ENCODE measurements around the gene SIRPA. TPM values are rescaled to one million over a fixed set of nuclear protein-coding genes. Genes with fewer than 3 reads are reported as not detected.
"Not testable (repeated sequence)": the region's sequence is repeated elsewhere in the genome, so short reads cannot be mapped to it uniquely, and the experiment has no call there.

The SIRPA gene
- polyA plus RNA-seq, 10 donors: 25.8 to 33.2 (median 28.9) TPM

GRCh38 chr20:1904135-1904534 lies 8.9 kb downstream of the SIRPA start:
- no peak for DNase-seq

GRCh38 chr20:1905009-1905408 lies 9.8 kb downstream of the SIRPA start:
- DNase-seq: no peak

- DNase-seq: no peak
Measured at GRCh38 chr20:1905693-1906092, 10.5 kb downstream of the SIRPA start.

- no peak for DNase-seq
Measured at GRCh38 chr20:1906361-1907051, 11.3 kb downstream of the SIRPA start.

GRCh38 chr20:1907586-1907985 lies 12.4 kb downstream of the SIRPA start:
- DNase-seq: no peak

- DNase-seq: no peak
Measured at GRCh38 chr20:1908191-1908590, 13.0 kb downstream of the SIRPA start.

GRCh38 chr20:1909097-1909496 lies 13.9 kb downstream of the SIRPA start:
- no peak for DNase-seq

- DNase-seq: no peak
Measured at GRCh38 chr20:1911536-1911935, 16.3 kb downstream of the SIRPA start.

GRCh38 chr20:1912053-1912452 lies 16.8 kb downstream of the SIRPA start:
- no peak for DNase-seq

- DNase-seq: no peak
Measured at GRCh38 chr20:1912646-1913045, 17.4 kb downstream of the SIRPA start.

- DNase-seq: not testable (repeated sequence)
Measured at GRCh38 chr20:1915233-1915632, 20.0 kb downstream of the SIRPA start.

GRCh38 chr20:1915725-1916124 lies 20.5 kb downstream of the SIRPA start:
- no peak for DNase-seq

- no peak for DNase-seq
Measured at GRCh38 chr20:1917786-1918185, 22.6 kb downstream of the SIRPA start.

- DNase-seq: peak in 1 of 3 donors; percentile 53
Measured at GRCh38 chr20:1918491-1919165, 23.4 kb downstream of the SIRPA start.

GRCh38 chr20:1920252-1920651 lies 25.0 kb downstream of the SIRPA start:
- DNase-seq: no peak

- no peak for DNase-seq
Measured at GRCh38 chr20:1920826-1921225, 25.6 kb downstream of the SIRPA start.

- not testable (repeated sequence) for DNase-seq
Measured at GRCh38 chr20:1921985-1922384, 26.8 kb downstream of the SIRPA start.

GRCh38 chr20:1922786-1923185 lies 27.6 kb downstream of the SIRPA start:
- no peak for DNase-seq

GRCh38 chr20:1924910-1925861 lies 30.0 kb downstream of the SIRPA start:
- DNase-seq: no peak

GRCh38 chr20:1926237-1926636 lies 31.0 kb downstream of the SIRPA start:
- DNase-seq: no peak

GRCh38 chr20:1927217-1927616 lies 32.0 kb downstream of the SIRPA start:
- no peak for DNase-seq

- no peak for DNase-seq
Measured at GRCh38 chr20:1928154-1928553, 32.9 kb downstream of the SIRPA start.

All from muscle of back (tissue), 11 donors.